Activated CD4-positive, alpha-beta T cell treated with anti-CD3 and anti-CD28 coated beads, Interleukin-10, Interleukin-2, amounts not matched to agents 100 ng/mL and 50 ng/mL, durations not matched to agents 16 hours and 8 hours (primary cell): ENCODE data around the gene MMP27.
"Not testable (repeated sequence)": the region's sequence is repeated elsewhere in the genome, so short reads cannot be mapped to it uniquely, and the experiment has no call there.

ENCODE experiments used
- DNase-seq: peaks from one replicate; pipeline ENCODE4 v3.0.0-alpha.2; 2020

MMP27 gene, protein sequence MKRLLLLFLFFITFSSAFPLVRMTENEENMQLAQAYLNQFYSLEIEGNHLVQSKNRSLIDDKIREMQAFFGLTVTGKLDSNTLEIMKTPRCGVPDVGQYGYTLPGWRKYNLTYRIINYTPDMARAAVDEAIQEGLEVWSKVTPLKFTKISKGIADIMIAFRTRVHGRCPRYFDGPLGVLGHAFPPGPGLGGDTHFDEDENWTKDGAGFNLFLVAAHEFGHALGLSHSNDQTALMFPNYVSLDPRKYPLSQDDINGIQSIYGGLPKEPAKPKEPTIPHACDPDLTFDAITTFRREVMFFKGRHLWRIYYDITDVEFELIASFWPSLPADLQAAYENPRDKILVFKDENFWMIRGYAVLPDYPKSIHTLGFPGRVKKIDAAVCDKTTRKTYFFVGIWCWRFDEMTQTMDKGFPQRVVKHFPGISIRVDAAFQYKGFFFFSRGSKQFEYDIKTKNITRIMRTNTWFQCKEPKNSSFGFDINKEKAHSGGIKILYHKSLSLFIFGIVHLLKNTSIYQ

DNA sequence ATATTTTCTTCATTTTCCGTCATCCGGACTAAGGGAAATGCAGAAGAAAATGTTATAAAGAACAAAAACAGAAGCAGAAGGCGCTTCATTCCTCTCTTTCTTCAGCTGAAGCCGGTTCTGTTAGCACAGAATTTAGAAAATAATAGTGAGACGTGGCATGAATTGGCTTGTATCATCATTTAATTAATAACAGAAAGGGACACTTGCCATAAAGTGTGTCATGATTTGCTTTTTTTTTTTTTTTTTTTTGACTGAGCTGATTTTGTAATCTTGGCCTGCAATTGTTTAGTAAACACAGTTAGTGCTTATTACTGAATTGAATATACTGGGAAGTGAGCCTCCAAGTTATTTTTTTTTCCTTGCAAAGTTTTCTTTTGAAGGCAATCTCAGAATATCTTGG lies at the start of gene MMP27:
TSS of gene MMP27 (minus strand) at position 144 of the 400 bp plus-strand sequence. CDS start at position 89, 55 bp downstream.
- no peak for DNase-seq

DNA sequence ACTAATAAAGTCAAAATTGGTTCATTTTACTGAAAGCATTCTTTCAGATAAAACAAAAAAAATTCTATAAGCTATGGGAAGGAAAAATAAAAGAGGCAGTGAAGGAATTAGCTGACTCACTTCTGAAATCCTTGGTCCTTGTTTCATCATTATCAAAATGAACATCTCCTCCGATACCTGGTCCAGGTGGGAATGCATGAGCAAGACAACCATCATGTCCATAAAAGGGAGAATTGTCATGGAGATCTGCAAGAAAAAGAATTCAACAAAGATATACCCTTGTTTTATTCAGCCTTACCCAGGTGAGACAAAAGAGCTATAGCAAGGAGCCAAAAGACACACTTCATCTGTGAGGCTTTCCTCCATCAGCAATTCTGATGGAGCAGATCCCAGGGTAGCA lies 47.7 kb upstream of the MMP27 start:
- DNase-seq, result no peak

DNA sequence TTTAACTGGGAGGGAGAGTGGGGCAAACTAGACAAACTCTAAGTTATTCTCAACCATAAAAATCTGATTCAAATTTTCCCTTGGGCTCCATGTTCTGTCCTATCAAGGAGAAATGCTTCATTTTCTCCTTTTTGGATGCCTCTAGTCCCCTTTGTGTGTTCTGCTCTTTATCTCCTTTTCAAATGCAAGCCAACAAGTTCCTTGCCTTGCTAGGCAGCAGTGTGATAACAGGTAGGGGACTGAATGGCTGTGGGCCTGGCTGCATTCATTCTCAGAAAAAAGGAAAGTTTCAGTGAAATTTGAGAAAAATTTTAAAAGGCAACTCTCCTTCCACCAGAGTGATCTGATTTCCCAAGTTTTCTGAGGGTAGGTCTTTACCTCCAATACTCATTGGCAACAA lies 46.1 kb upstream of the MMP27 start:
- DNase-seq, result no peak

DNA sequence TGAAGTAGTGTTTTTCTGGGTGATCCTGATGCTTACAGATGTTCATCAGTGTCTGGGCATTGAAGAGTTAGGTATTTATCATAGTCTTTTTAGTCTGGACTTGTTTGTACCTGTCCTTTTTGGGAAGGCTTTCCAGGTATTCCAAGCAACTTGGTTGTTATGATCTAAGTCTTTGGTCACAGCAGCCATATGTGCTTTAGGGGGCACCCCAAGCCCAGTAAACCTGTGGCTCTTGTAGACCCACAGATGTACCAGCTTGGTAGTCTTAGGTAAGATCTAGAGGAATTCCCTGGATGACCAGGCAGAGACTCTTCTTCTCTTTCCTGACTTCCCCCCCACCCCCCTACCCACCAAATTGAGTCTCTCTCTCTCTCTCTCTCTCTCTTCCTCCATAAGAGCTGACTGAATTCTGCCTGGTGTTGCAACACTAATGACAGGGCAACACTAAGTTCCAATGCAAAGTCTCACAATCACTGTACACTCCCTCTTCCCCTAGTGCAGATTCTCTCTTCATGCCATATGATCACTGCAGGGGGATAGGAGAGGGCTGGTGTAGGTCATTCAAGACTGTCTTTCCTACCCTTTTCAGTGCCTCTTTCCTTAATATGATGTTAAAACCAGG lies 43.6 kb upstream of the MMP27 start:
- DNase-seq, result no peak

DNA sequence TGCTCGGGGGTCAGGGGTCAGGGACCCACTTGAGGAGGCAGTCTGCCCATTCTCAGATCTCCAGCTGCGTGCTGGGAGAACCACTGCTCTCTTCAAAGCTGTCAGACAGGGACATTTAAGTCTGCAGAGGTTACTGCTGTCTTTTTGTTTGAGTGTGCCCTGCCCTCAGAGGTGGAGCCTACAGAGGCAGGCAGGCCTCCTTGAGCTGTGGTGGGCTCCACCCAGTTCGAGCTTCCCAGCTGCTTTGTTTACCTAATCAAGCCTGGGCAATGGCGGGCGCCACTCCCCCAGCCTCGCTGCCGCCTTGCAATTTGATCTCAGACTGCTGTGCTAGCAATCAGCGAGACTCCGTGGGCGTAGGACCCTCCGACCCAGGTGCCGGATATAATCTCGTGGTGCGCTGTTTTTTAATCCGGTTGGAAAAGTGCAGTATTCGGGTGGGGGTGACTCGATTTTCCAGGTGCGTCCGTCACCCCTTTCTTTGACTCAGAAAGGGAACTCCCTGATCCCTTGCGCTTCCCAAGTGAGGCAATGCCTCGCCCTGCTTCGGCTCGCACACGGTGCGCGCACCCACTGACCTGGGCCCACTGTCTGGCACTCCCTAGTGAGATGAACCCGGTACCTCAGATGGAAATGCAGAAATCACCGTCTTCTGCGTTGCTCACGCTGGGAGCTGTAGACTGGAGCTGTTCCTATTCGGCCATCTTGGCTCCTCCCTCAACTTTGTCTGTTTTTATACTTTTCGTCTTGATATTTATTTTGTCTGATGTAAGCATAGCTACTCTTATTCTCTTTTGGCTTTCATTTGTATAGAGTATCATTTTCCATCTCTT lies 41.4 kb upstream of the MMP27 start:
- DNase-seq, result not testable (repeated sequence)

DNA sequence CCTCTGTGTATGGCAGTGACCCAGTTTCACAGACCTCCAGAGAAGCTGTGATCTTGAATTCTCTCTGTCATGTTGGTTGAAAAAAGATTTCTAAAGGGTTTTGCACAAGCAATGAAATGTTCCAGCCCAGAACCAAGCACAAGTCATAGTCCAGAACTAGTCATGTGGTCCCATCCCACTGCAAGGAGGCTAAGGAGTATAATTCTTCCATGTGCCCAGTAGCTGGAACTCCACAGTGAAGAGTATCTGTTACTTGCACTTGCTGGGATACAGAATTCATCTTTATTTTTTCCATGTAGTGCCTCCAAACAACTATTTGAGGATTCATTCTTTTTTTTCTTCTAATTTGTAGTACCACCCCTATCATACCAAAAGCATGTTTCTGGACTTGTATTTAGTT lies 29.1 kb upstream of the MMP27 start:
- no peak for DNase-seq

DNA sequence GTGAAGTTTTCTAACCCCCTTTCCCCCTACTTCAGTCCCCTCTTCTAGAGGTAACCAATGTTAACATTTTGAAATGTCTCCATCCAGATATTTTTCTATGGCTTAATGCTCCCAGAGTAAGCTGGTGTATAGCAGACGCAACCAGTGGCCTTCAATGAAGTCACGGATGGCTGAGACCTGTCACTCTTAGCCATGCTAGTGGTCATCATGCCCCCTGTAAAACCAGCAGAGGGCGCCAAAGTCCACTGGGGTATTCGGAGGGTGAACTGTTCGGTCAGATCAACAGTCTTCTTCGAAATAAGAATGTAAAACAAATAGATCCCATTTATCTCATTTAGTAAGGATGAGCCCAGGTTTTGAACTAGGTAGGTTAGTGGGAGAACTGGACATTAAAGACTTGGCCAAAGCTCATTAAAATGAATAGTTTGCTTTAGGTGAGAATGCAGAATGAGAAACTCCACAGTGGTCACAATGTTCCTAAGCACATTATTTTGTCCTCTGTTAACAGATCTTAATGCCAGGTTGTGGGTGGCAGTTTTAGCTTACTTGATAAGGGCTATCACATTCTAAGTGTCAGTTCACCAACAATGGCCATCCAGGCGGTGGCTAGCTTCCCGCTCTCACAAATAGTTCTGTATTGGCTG lies 27.8 kb upstream of the MMP27 start:
- peak; percentile 75 for DNase-seq

DNA sequence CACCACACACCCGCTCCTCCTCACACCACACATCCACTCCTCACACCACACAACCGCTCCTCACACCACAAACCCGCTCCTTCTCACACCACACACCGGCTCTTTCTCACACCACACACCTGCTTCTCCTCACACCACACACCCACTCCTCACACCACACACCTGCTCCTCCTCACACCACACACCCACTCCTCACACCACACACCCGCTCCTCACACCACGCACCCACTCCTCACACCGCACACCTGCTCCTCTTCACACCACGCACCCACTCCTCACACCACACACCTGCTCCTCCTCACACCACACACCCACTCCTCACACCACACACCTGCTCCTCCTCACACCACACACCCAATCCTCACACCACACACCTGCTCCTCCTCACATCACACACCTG lies 25.4 kb upstream of the MMP27 start:
- not testable (repeated sequence) for DNase-seq

DNA sequence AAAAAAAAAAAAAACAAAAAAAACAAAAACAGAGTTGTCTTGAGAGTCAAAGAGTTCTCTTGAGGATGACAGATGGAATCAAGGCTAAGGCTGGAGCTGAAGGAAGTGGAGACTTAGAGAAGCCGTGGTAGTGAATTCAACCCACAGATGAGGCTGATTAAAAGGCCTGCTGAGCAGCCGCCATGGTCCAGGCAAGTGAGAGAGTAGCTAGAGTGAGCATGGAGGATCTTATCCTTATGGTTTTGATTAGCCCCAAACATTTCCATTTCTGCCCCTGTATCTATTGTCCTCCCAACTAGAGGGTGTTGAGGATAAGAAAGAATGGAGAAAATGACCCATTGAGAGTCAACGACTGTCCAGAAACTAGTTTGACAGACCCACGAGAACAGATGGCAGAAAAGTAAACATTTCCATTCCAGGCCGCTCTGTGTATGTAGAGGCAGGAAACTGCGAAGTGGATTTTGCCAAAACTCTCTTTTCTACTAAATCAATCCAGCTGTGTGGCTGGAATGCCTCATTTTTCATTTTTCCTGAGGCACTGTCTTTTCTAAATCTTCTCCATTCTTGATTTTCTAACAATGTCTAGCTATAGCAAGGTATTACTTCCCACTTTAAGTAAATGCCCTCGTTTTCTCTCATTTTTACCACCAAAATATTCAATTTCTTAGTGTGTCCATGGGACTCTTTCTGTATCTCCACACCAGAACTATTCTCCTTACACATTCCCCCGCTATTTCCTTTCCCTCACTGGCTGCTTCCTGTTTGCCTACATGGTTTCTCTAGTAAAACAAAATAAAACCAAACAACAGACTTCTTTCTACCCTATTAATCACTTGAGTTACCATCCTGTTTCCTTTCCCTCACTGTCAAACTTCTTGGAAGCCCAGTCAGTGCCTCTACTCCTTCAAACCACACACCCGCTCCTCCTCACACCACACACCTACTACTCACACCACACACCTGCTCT lies 24.6 kb upstream of the MMP27 start:
- DNase-seq, result no peak

DNA sequence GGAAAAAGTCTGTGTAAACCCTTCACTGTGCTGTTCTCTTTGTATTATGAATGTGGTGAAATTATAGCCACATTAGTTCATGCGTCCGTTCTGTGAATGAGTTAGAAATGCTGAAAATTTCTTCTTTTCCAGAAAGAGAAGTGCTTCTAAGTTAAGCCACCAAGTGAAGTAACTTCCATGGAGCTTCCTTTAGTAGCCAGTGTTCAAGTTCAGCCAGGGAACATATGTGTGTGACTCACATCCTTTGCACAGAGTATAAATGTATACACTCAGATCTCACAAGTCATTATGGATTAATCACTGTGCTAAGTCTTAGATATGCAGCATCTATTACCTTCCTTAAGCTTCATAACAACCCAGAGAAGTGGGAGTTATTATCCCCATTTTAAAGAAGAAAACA lies 22.3 kb upstream of the MMP27 start:
- DNase-seq, result no peak

DNA sequence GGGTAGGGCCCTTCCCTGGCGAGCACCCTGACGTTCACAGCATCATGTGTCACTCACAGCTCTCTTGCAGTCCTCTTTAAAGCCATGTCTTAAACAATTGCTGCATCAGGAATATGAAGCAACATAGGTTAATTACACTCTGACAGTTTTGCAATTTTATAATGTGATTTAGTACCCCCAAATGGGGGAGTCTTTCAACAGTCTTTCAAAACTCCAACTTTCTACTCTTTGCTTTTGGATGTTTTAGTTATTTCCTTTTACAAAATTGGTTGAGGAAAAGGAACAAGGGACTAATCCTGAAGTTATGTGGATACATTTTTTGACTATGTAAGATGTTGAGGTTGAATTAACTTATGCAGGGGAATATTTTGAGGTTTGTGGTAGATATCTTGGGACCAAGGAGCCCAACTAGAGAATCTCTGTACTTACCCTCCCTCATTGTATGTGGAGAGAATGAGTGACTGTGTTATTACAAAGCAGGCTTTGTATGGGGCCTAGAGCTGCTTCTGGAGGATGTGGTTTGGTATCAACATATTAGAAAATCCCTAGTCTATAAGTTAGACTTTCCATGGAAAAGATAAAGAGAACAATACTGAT lies 19.4 kb upstream of the MMP27 start, which contains the start of gene MMP8:
TSS of gene MMP8 (minus strand) at position 51 of the 597 bp plus-strand sequence. CDS start 99 bp downstream, outside the sequence.
- no peak for DNase-seq

DNA sequence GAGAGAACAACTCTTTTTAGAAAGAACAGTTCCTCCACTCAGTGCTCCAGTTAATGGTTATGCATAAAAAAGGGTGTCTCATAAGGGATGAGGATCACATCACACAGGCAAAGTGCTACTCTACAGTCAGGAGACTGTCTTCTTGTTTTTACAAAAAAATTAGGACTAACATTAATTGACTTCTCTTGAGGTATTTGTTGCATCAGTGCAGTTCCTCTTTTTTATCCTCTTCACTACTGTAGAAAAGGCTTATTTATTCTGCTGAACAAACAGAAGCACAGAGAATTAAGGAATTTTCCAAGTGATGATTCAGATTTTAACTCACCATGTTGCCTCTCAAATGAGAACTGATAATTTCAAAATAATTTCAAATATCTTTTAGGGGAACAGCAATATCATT lies 17.3 kb upstream of the MMP27 start:
- DNase-seq, result no peak

DNA sequence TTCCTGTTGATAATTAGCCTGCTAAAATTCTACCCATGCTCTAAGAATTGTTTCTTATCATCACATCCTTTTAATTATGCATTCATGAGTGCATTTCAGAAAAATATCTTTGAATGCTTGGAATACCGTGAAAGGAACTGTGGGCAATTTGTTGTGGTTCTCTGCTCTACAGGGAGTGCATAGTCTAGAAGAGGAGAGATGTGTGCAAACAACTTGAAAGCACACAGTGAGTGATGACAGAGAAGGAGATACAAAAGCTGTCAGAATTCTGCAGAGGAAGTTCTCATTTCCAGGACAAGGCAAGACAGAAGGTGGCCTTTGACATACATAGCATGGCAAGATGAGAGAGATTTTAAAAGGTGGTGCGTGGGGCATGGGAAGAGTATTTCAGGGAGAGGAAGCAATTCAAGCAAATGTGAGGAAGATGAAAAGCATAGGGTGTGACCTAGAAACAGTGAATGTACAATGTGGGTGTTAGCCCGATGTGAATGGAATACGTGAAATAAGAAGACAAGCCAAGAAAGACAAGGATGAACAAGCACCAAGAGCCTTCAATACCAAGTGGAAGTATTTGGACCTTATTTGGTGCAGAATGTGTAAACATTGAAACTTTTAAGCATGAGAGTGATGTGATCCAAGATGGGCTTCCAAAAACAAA lies 14.2 kb upstream of the MMP27 start:
- DNase-seq, result no peak

DNA sequence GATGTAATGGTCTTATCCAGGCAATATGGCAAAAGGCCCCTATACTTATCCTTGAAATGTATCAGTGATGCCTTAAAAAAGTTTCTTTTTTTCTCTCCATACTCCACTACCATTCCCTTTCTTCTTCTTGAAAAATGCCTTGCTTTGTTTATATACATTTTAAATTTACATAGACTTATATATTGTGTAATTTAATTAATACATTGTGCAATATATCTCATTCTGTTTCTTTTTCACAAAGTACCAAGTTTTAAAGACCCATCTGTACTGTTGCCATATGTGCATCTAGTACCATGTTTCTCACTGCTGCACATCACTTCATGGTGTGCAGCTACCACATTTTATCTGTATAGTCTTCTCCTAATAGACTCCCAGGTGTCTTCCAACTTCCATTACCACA lies 11.7 kb upstream of the MMP27 start:
- DNase-seq, result no peak

DNA sequence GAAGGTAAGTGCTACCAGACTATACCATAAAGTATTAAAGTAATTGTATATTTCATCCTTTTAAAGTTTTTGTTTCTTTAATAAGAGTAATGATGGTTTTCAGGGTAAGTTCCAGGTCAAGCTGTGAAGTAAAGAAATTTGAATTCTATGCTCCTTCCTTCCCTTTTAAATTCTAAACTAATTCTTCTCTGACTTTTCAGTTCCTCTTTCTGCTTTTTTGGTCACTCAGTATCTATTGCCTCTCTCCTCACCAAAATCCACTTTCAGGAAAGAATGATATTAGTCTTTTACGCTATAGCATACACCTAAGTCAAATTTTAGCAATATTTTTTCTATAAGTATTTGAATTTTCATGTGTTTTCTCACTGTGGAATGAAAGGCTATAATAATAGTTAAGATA lies 11.0 kb upstream of the MMP27 start:
- DNase-seq, result no peak

DNA sequence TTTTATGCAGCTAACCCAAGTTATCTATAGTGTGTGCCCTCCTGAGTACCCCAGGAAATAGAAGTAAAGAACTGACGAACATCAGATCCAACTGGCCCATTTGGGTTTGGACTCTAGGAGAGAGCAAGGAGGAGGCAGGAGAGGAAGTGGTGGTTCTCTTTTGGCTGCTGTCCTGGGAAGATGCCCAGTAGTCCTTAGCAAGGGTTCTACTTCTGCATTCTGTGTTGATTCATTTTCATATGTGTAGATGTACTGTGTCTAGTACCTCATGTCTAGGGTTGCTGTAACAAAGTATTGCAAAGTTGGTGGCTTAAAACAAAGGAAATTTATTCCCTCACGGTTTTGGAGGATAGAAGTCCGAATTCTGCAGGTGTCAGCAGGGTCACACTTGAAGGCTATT lies 6.6 kb upstream of the MMP27 start:
- no peak for DNase-seq

DNA sequence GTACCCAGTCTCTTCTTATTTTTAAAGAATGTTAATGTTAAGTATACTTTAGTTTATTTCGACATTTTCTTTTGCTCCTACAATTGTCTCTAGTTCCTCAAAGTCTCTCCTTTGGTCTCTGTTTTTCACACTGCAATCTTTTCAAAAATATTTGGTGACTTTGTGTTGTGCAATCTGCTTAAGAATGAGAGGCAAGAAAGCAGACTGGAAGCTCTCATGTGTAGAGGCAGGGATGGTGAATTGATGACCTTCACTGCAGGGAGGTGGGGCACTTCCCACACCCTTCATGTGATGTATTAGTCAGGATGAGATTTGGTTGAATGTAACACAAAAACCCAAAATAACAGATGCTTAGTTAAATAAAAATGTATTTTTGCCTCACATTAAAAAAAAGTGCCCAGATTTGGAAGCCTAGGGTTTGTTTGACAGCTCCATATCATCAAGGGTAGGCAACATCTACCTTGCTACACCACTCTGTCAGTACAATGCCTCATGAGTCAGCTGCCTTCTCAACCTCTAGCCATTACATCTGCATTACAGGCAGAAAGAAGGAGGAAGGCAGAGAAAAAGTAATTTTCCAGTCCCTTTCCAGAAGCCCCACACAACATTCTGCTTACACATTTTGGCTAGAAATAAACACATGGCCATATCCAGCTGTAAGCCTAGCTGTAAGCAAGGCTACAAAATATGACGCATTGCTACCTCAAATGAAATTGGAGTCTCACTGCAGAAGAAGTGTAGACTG lies 3.8 kb upstream of the MMP27 start:
- DNase-seq, result no peak

DNA sequence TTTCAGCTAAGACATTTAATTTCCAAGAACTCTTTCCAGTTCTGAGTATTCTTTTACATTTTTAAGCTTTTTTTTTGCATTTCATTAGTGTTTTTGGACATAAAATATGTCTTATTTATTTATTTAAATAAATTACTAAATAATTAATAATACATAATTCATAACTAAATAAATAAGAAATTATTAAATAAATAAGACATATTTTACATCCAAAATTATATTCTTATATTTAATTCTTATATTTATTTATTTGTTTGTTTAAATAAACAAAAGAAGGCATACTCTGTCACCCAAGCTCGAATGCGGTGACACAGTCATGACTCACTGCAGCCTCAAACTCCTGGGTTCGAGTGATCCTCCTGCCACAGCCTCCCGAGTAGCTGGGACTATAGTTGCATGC lies 3.1 kb upstream of the MMP27 start:
- DNase-seq, result no peak

DNA sequence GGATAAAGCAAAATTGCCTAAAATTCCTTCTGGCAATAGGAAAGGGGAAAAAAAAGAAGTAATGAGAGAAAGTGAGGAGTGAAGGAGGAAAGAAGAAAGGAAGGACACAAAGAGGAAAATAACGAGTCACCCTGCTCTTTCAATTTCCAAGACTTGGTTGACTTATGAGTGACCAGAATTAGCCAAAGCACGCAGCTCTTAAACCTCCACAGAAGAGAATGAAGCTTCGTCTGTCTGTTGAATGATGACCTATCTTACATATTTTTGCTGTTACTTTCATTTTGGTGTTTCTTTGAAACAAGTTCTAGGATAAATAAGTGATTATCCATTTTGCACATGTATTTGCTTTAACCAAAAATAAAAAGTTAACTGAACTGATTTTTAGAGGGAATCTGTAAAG lies 728 bp downstream of the MMP27 start:
- no peak for DNase-seq
